HG03196 (cell line): ENCODE results near the gene CPN2.

Source experiments
- ATAC-seq: cut with Tn5 transposase; IDR thresholded peaks from one replicate; pipeline ENCODE4 v1.9.1; 2021; ENCODE audit not compliant: unreplicated experiment

The CPN2 gene

DNA sequence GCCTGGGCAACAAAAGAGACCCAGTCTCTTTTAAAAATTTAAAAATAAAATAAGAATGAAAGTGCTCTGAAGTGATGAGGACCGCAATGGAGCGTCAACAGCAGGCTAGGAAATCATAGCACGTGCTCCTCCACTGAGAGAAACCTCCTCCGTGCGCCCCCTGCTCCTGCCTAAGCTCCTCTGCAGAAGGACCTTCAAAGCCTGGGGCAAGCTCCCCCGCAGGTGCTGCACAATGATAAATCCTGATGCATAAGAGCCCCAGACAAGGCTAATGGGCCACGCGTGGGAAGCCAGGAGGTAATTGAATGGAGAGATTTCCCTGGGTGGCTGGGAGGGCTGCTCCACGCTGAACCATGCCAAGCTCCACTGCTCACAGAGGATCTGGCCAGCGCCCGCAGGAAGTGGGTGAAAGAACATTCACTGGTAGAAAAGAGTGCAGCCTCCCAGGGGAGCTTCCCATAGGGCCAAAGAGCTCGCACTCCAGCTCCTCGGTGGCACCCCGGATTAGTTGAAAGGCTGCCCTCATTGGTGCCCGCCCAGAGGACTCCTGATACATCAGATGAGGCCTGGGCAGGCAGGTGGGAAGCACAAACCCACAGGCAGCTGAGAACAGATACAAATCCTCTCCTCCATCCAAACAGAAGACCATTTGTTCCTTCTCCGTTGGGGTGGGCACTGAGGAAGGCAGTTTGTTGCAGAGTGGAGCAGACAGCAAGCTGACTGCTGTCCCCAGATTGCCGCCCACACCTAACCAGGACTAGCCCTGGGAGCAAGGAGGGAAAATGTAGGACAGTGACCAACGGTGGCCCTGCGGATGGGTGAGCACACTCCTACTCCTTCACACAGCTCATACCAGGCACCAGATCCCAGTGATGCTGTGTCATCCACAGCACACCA lies 52.5 kb downstream of the CPN2 start:
- no peak for ATAC-seq

- ATAC-seq = no peak
Measured at GRCh38 chr3:194296454-194297263, 54.5 kb downstream of the CPN2 start.

GRCh38 chr3:194294895-194295214 lies 56.3 kb downstream of the CPN2 start:
- ATAC-seq = no peak

- no peak for ATAC-seq
Measured at GRCh38 chr3:194294199-194294894, 56.8 kb downstream of the CPN2 start.

DNA sequence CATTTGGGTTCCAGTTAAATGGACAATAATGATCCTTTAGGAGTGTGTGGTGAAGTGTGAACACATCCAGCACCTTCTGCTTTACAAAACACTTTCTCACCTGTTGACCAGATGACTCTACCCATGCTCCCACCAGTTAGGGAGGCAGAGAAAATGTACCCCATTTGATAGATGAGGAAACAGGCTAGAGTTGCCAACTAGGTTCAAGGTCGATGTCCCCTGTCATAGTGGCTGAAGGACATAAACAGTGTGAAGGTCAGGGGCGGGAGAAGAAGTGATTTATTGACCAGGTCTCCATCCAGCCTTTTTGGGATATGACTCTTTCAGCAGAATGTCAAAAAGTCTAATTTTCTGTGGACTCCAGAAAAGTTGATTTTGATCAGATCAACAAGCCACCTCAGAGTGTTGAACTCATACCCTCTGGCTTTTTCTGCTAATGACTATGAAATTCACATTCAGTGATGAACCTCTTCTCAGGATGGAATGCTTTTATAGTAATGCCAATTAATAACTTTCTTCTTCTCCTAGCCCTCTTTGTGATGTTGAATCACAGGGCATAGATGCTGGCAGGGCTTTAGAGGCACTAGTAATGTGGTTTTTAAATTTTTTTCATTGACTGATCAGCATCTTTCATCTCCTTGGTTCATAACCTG lies 57.5 kb downstream of the CPN2 start:
- ATAC-seq = no peak

- ATAC-seq = no peak
Measured at GRCh38 chr3:194292331-194292730, 58.8 kb downstream of the CPN2 start.
